Progenitor cell of endocrine pancreas (in vitro differentiated cells): ENCODE data around the gene GSTO2. TPM values are rescaled to one million over a fixed set of nuclear protein-coding genes. Genes with fewer than 3 reads are reported as not detected.

ENCODE experiments used
- DNase-seq: peaks from one replicate; pipeline ENCODE4 v3.0.0; 2021; ENCODE audit warnings: low spot score; ENCODE audit not compliant: unreplicated experiment
- H3K27ac Mint-ChIP-seq: 2 replicates; pipeline ENCODE4 v1.8.0; 2021; ENCODE audit warnings: mild to moderate bottlenecking, moderate library complexity, mixed read lengths
- H3K27me3 Mint-ChIP-seq: 2 replicates; pipeline ENCODE4 v1.8.0; 2021; ENCODE audit warnings: mixed read lengths
- H3K36me3 Mint-ChIP-seq: 2 replicates; pipeline ENCODE4 v1.8.0; 2022; ENCODE audit warnings: mixed read lengths; ENCODE audit not compliant: insufficient read depth
- H3K4me1 Mint-ChIP-seq: 2 replicates; pipeline ENCODE4 v1.8.0; 2021; ENCODE audit warnings: low read depth, mixed read lengths
- H3K4me3 Mint-ChIP-seq: 2 replicates; pipeline ENCODE4 v1.8.0; 2021; ENCODE audit warnings: low read depth, mild to moderate bottlenecking, moderate library complexity, mixed read lengths
- H3K9me3 Mint-ChIP-seq: 2 replicates; pipeline ENCODE4 v1.8.0; 2021; ENCODE audit warnings: low read depth, mixed read lengths
- CTCF ChIP-seq: fragments of 200-600 bp; sonication (generic); IDR thresholded peaks from one replicate; pipeline ENCODE4 v1.5.0; 2021; ENCODE audit warnings: antibody characterized with exemption, mild to moderate bottlenecking; ENCODE audit not compliant: unreplicated experiment
- total RNA-seq: library from RNA; stranded (reverse); gene quantifications from 2 replicates; pipeline ENCODE4 v1.2.1, GENCODE V29; 2021

GSTO2 gene
- total RNA-seq, 1 donor from 2014 or later = 9.8 TPM

- DNase-seq = no peak
- TF ChIP-seq CTCF = no peak
- Mint-ChIP-seq H3K27ac (no peak overlapping the region), H3K36me3 (peaks cover 1% of the 10 kb centered on the region), H3K4me1 (peaks cover 7% of the 10 kb centered on the region), H3K4me3 (no peak overlapping the region), H3K9me3 (no peaks in the 10 kb centered on the region), H3K27me3 (no peaks in the 10 kb centered on the region)
Measured at GRCh38 chr10:104323085-104323484, 54.1 kb downstream of the GSTO2 start.

GRCh38 chr10:104323760-104324201 lies 54.8 kb downstream of the GSTO2 start:
- TF ChIP-seq CTCF = no peak
- Mint-ChIP-seq H3K27ac (no peak overlapping the region), H3K4me1 (peaks cover 14% of the 10 kb centered on the region), H3K36me3 (peaks cover 1% of the 10 kb centered on the region), H3K4me3 (no peak overlapping the region), H3K27me3 (no peaks in the 10 kb centered on the region), H3K9me3 (no peaks in the 10 kb centered on the region)
- no peak for DNase-seq

- Mint-ChIP-seq H3K36me3 (peaks cover 1% of the 10 kb centered on the region), H3K27ac (no peak overlapping the region), H3K9me3 (no peaks in the 10 kb centered on the region), H3K4me3 (no peak overlapping the region), H3K27me3 (no peaks in the 10 kb centered on the region), H3K4me1 (peaks cover 18% of the 10 kb centered on the region)
- no peak for TF ChIP-seq CTCF
- no peak for DNase-seq
Measured at GRCh38 chr10:104324221-104324686, 55.3 kb downstream of the GSTO2 start.

DNA sequence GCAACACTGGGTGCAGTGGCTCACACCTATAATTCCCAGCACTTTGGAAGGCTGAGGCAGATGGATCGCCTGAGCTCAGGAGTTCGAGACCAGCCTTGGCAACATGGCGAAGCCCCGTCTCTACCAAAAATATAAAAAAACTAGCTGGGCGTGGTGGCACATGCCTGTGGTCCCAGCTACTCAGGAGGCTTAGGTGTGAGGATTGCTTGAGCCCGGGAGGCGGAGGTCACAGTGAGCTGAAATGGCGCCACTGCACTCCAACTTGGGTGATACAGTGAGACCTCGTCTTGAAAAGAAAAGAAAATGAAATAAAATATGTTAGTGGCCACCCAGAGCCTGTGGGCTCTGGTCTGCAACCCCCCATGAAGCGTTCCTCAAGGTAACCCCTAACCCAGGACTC lies 55.9 kb downstream of the GSTO2 start:
- Mint-ChIP-seq H3K4me1 (peaks cover 20% of the 10 kb centered on the region), H3K36me3 (peaks cover 1% of the 10 kb centered on the region), H3K9me3 (no peaks in the 10 kb centered on the region), H3K27me3 (no peaks in the 10 kb centered on the region), H3K27ac (peak overlapping the region; percentile 25), H3K4me3 (no peak overlapping the region)
- no peak for TF ChIP-seq CTCF
- no peak for DNase-seq

- peak overlapping the region; percentile 25 for H3K27ac Mint-ChIP-seq
- H3K36me3 Mint-ChIP-seq = peaks cover 1% of the 10 kb centered on the region
- peaks cover 28% of the 10 kb centered on the region for H3K4me1 Mint-ChIP-seq
- H3K9me3 Mint-ChIP-seq = no peaks in the 10 kb centered on the region
- TF ChIP-seq CTCF = no peak
- no peaks in the 10 kb centered on the region for H3K27me3 Mint-ChIP-seq
- H3K4me3 Mint-ChIP-seq = no peak overlapping the region
- DNase-seq = no peak
Measured at GRCh38 chr10:104325436-104326435, 56.8 kb downstream of the GSTO2 start.
